Measurements from ENCODE around the gene HOXD13.

HOXD13 gene

GRCh38 chr2:176096243-176096985 is 3.9 kb downstream of the HOXD13 start:
- Mint-ChIP-seq H3K4me3 (peak overlapping the region; percentile 58), H3K27ac (no peak overlapping the region)
- no peak for DNase-seq (ENCODE audit: low spot score)

GRCh38 chr2:176096986-176097819 is 4.7 kb downstream of the HOXD13 start:
- Mint-ChIP-seq H3K27ac (peak overlapping the region; percentile 31), H3K36me3 (ENCODE audit: low read depth) (no peaks in the 10 kb centered on the region), H3K4me1 (ENCODE audit: low read depth) (peaks cover 11% of the 10 kb centered on the region), H3K27me3 (ENCODE audit: low read depth) (peaks cover 89% of the 10 kb centered on the region), H3K4me3 (peak overlapping the region; percentile 58), H3K9me3 (no peaks in the 10 kb centered on the region)
- DNase-seq (ENCODE audit: low spot score), result peak; percentile 35

More at GRCh38 chr2:176096243-176096985, 3.9 kb downstream of the HOXD13 start:
- Mint-ChIP-seq H3K27me3 (ENCODE audit: low read depth) (peaks cover 89% of the 10 kb centered on the region), H3K4me1 (ENCODE audit: low read depth) (peaks cover 14% of the 10 kb centered on the region), H3K36me3 (ENCODE audit: low read depth) (no peaks in the 10 kb centered on the region), H3K9me3 (no peaks in the 10 kb centered on the region)

GRCh38 chr2:176097820-176098365 is 5.4 kb downstream of the HOXD13 start:
- DNase-seq (ENCODE audit: low spot score), result no peak
- H3K27me3 Mint-ChIP-seq (ENCODE audit: low read depth), result peaks cover 96% of the 10 kb centered on the region
- H3K4me1 Mint-ChIP-seq (ENCODE audit: low read depth), result peaks cover 11% of the 10 kb centered on the region
- H3K27ac Mint-ChIP-seq, result peak overlapping the region; percentile 31
- H3K4me3 Mint-ChIP-seq, result peak overlapping the region; percentile 58
- no peaks in the 10 kb centered on the region for H3K36me3 Mint-ChIP-seq (ENCODE audit: low read depth)
- H3K9me3 Mint-ChIP-seq, result no peaks in the 10 kb centered on the region

GRCh38 chr2:176098366-176099158 is 6.0 kb downstream of the HOXD13 start:
- Mint-ChIP-seq H3K4me1 (ENCODE audit: low read depth) (peaks cover 11% of the 10 kb centered on the region), H3K36me3 (ENCODE audit: low read depth) (no peaks in the 10 kb centered on the region), H3K4me3 (no peak overlapping the region), H3K9me3 (no peaks in the 10 kb centered on the region), H3K27ac (no peak overlapping the region), H3K27me3 (ENCODE audit: low read depth) (peaks cover 97% of the 10 kb centered on the region)
- no peak for DNase-seq (ENCODE audit: low spot score)

GRCh38 chr2:176099159-176099727 is 6.7 kb downstream of the HOXD13 start:
- Mint-ChIP-seq H3K9me3 (no peaks in the 10 kb centered on the region), H3K36me3 (ENCODE audit: low read depth) (no peaks in the 10 kb centered on the region), H3K4me1 (ENCODE audit: low read depth) (peaks cover 8% of the 10 kb centered on the region), H3K27ac (no peak overlapping the region), H3K27me3 (ENCODE audit: low read depth) (peaks cover 97% of the 10 kb centered on the region), H3K4me3 (no peak overlapping the region)
- DNase-seq (ENCODE audit: low spot score), result no peak

GRCh38 chr2:176099728-176100546 is 7.4 kb downstream of the HOXD13 start, which contains the start of gene HOXD12:
TSS of gene HOXD12 (plus strand) at chr2:176099795. CDS start at chr2:176099802, 7 bp downstream.
- H3K9me3 Mint-ChIP-seq, result no peaks in the 10 kb centered on the region
- no peak within 1 kb of the TSS for H3K27ac Mint-ChIP-seq
- peaks cover 97% of the 10 kb centered on the region for H3K27me3 Mint-ChIP-seq (ENCODE audit: low read depth)
- peaks cover 8% of the 10 kb centered on the region for H3K4me1 Mint-ChIP-seq (ENCODE audit: low read depth)
- no peaks in the 10 kb centered on the region for H3K36me3 Mint-ChIP-seq (ENCODE audit: low read depth)
- no peak within 1 kb of the TSS for H3K4me3 Mint-ChIP-seq
- DNase-seq (ENCODE audit: low spot score), result no peak

GRCh38 chr2:176100547-176101140 is 8.1 kb downstream of the HOXD13 start:
- Mint-ChIP-seq H3K9me3 (no peaks in the 10 kb centered on the region), H3K27me3 (ENCODE audit: low read depth) (peaks cover 97% of the 10 kb centered on the region), H3K4me3 (no peak overlapping the region), H3K27ac (no peak overlapping the region), H3K4me1 (ENCODE audit: low read depth) (peaks cover 8% of the 10 kb centered on the region), H3K36me3 (ENCODE audit: low read depth) (no peaks in the 10 kb centered on the region)
- DNase-seq (ENCODE audit: low spot score), result no peak

GRCh38 chr2:176101216-176101830 is 8.8 kb downstream of the HOXD13 start:
- Mint-ChIP-seq H3K27ac (no peak overlapping the region), H3K27me3 (ENCODE audit: low read depth) (peaks cover 98% of the 10 kb centered on the region), H3K9me3 (no peaks in the 10 kb centered on the region), H3K4me1 (ENCODE audit: low read depth) (peaks cover 10% of the 10 kb centered on the region), H3K36me3 (ENCODE audit: low read depth) (peaks cover 2% of the 10 kb centered on the region), H3K4me3 (no peak overlapping the region)
- DNase-seq (ENCODE audit: low spot score), result no peak

- peaks cover 7% of the 10 kb centered on the region for H3K4me1 Mint-ChIP-seq (ENCODE audit: low read depth)
- no peak for DNase-seq (ENCODE audit: low spot score)
- H3K36me3 Mint-ChIP-seq (ENCODE audit: low read depth), result peaks cover 3% of the 10 kb centered on the region
- no peak overlapping the region for H3K27ac Mint-ChIP-seq
- no peak overlapping the region for H3K4me3 Mint-ChIP-seq
- H3K9me3 Mint-ChIP-seq, result no peaks in the 10 kb centered on the region
- H3K27me3 Mint-ChIP-seq (ENCODE audit: low read depth), result peaks cover 95% of the 10 kb centered on the region
Measured at GRCh38 chr2:176101842-176102241, 9.3 kb downstream of the HOXD13 start.

GRCh38 chr2:176102309-176102866 is 9.9 kb downstream of the HOXD13 start:
- Mint-ChIP-seq H3K36me3 (ENCODE audit: low read depth) (peaks cover 3% of the 10 kb centered on the region), H3K9me3 (no peaks in the 10 kb centered on the region), H3K27ac (no peak overlapping the region), H3K4me3 (no peak overlapping the region), H3K27me3 (ENCODE audit: low read depth) (peaks cover 93% of the 10 kb centered on the region), H3K4me1 (ENCODE audit: low read depth) (peaks cover 7% of the 10 kb centered on the region)
- DNase-seq (ENCODE audit: low spot score), result no peak

GRCh38 chr2:176103194-176103593 is 10.7 kb downstream of the HOXD13 start:
- DNase-seq (ENCODE audit: low spot score), result no peak
- H3K36me3 Mint-ChIP-seq (ENCODE audit: low read depth), result peaks cover 3% of the 10 kb centered on the region
- H3K4me1 Mint-ChIP-seq (ENCODE audit: low read depth), result peaks cover 3% of the 10 kb centered on the region
- H3K9me3 Mint-ChIP-seq, result no peaks in the 10 kb centered on the region
- H3K27me3 Mint-ChIP-seq (ENCODE audit: low read depth), result peaks cover 84% of the 10 kb centered on the region
- no peak overlapping the region for H3K27ac Mint-ChIP-seq
- no peak overlapping the region for H3K4me3 Mint-ChIP-seq
